Spleen (tissue), 7 donors: ENCODE results near the gene ATF7IP2.

Source experiments
- CTCF ChIP-seq, 11 experiments: fragments of 200-600 bp in 7 of 11; fragments of 450-650 bp in 4 of 11; sonication (generic) in 4 of 11; IDR thresholded peaks in 8 of 11; conservative IDR thresholded peaks in 3 of 11; 1 replicate in 7 of 11; 2 replicates in 4 of 11; pipeline versions ENCODE4 v1.4.0 to v1.8.0; 2016 to 2021; ENCODE audit warnings: antibody characterized with exemption in 11 of 11, inconsistent platforms in 4 of 11, mild to moderate bottlenecking in 1 of 11
- POLR2A ChIP-seq, 3 donors: fragments of 450-650 bp; IDR thresholded peaks; one replicate each; pipeline ENCODE4 v1.5.1; 2017; ENCODE audit warnings: antibody characterized with exemption in 3 of 3, mild to moderate bottlenecking in 1 of 3
- donor health status: DM: no; HTN: no; CAD: no; lungs with moderate emphysema.
- donor health status: DM: no; HTN: no; CAD: no.
- donor health status: DM: no; HTN: no; CAD: no.

DNA sequence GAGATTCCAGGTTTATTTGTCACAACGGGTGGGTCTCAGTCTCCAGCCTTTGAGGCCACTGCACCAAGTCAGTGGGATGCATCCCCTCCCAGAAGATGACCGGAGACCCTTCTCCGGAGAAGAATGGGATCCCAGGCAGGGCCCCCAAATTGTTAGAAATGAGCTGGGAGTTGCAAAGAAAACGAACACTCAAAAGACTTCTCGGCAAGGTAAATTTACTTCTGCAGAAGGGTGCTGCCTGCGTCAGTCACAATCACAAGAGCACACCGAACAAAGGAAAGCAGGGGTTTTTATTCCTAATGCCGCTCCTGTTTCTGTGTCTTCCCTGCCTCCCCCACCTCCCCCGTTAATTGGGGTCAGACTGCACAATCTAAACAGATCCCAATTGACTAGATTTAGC lies 61.4 kb downstream of the ATF7IP2 start:
- no peak for TF ChIP-seq CTCF (IDR thresholded peaks at IDR 0.05 in 8 of 11, conservative IDR thresholded peaks at IDR 0.05 in 3 of 11)
- no peak for TF ChIP-seq POLR2A (IDR thresholded peaks at IDR 0.05)
